ENCODE measurements around the gene GNB4. TPM values are rescaled to one million over a fixed set of nuclear protein-coding genes. Genes with fewer than 3 reads are reported as not detected.

The GNB4 gene
- total RNA-seq, 1 experiment from 2014 or later: 83.3 TPM

DNA sequence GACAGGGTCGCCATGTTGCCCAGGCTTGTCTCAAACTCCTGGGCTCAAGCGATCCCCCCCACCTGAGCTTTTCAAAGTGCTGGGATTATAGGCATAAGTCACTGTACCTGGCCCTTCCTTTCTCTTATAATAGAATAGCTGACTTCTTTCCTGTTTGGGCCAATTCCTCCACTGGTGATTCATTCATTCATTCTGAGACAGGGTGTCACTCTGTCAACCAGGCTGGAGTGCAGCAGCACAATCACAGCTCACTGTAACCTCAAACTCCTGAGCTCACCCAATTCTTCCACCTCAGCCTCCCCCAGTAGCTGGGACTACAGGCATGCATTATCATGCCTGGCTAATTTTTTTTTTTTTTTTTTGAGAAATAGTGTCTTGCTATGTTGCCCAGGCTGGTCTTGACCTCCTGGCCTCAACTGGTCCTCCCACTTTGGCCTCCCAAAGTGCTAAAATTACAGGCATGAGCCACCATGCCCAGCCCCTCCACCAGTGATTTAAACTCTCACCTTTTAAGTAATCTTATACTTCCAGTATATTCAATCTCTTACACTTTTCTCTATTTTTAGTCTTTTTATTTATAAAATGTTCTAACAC lies 20.9 kb downstream of the GNB4 start:
- CTCF ChIA-PET: interaction anchor here (0.7 kb wide), 1 partner anchor 10 kb away, joined by 6 read pairs; no protein-coding TSS in a partner anchor
- intact Hi-C loops (cut with micrococcal nuclease; ENCODE audit: unreplicated experiment): no loop called here
- POLR2A ChIA-PET (ENCODE audit: low non-redundant PET): interaction anchor here (0.9 kb wide), 1 partner anchor 132 kb away, joined by 4 read pairs; no protein-coding TSS in a partner anchor
- H3K4me3 ChIP-seq (ENCODE audit: low read depth, low read length, poor library complexity, severe bottlenecking): no peak overlapping the region
- TF ChIP-seq, protein P1, sequence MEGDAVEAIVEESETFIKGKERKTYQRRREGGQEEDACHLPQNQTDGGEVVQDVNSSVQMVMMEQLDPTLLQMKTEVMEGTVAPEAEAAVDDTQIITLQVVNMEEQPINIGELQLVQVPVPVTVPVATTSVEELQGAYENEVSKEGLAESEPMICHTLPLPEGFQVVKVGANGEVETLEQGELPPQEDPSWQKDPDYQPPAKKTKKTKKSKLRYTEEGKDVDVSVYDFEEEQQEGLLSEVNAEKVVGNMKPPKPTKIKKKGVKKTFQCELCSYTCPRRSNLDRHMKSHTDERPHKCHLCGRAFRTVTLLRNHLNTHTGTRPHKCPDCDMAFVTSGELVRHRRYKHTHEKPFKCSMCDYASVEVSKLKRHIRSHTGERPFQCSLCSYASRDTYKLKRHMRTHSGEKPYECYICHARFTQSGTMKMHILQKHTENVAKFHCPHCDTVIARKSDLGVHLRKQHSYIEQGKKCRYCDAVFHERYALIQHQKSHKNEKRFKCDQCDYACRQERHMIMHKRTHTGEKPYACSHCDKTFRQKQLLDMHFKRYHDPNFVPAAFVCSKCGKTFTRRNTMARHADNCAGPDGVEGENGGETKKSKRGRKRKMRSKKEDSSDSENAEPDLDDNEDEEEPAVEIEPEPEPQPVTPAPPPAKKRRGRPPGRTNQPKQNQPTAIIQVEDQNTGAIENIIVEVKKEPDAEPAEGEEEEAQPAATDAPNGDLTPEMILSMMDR (conservative IDR thresholded peaks at IDR 0.05; ENCODE audit: low read depth, low read length): no peak
- no peak for TF ChIP-seq EZH2 (IDR thresholded peaks at IDR 0.05; ENCODE audit: borderline replicate concordance, low read depth, low read length, poor library complexity, severe bottlenecking)
- H3K27ac ChIP-seq (ENCODE audit: low read depth, low read length, poor library complexity, severe bottlenecking): no peak overlapping the region
- H3K4me1 ChIP-seq (ENCODE audit: insufficient read depth, low read length, poor library complexity, severe bottlenecking): peaks cover 27% of the 10 kb centered on the region
- DNase-seq (ENCODE audit: low spot score): no peak
- H3K9me3 ChIP-seq (ENCODE audit: low read depth, low read length, poor library complexity, severe bottlenecking): no peaks in the 10 kb centered on the region
- H3K36me3 ChIP-seq (ENCODE audit: insufficient read depth, low read length, poor library complexity, severe bottlenecking): no peaks in the 10 kb centered on the region
- no peaks in the 10 kb centered on the region for H3K27me3 ChIP-seq (replicated peaks; ENCODE audit: insufficient read depth, low read depth, low read length, poor library complexity)
- BruUV-seq (replicated peaks): no TSS peak

DNA sequence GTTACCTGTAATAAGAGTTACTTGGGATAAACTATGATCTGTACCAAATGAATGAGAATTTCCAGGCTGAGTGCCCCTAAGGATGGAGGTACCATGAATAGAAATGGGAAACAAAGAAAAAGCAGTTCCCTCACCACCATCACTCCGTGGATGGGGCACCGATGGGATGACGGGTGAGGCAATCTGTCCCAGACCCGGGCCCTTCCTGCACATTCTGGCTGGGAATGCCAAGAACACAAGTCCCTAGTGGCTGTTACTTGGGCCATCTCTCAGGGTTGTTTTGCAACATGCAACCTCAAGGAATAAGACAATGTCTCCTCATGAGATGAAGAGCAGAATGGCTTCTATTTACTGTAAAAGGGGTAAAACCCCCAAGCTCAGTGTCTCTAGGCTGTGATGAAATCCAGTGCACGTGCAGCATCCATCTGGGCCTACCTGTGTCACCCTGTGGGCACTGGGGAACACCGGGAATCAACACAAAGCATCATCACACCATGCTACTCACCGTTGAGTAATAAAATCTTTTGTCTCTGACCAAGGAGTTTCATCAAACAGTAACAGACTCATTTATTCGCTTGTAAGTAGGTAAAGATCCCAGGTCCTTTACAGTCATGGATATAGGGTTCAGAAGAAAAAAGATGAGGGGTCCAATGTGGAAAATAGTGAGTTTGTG lies 22.3 kb downstream of the GNB4 start:
- intact Hi-C loops (cut with micrococcal nuclease; ENCODE audit: unreplicated experiment): no loop called here
- no peaks in the 10 kb centered on the region for H3K27me3 ChIP-seq (replicated peaks; ENCODE audit: insufficient read depth, low read depth, low read length, poor library complexity)
- TF ChIP-seq, protein P1 (conservative IDR thresholded peaks at IDR 0.05; ENCODE audit: low read depth, low read length): no peak
- TF ChIP-seq EZH2 (IDR thresholded peaks at IDR 0.05; ENCODE audit: borderline replicate concordance, low read depth, low read length, poor library complexity, severe bottlenecking): no peak
- no peaks in the 10 kb centered on the region for H3K9me3 ChIP-seq (ENCODE audit: low read depth, low read length, poor library complexity, severe bottlenecking)
- no peak for DNase-seq (ENCODE audit: low spot score)
- BruUV-seq (replicated peaks): no TSS peak
- no peak overlapping the region for H3K4me3 ChIP-seq (ENCODE audit: low read depth, low read length, poor library complexity, severe bottlenecking)
- POLR2A ChIA-PET (ENCODE audit: low non-redundant PET): no interaction called here
- CTCF ChIA-PET: no interaction called here
- no peak overlapping the region for H3K27ac ChIP-seq (ENCODE audit: low read depth, low read length, poor library complexity, severe bottlenecking)
- peaks cover 8% of the 10 kb centered on the region for H3K36me3 ChIP-seq (ENCODE audit: insufficient read depth, low read length, poor library complexity, severe bottlenecking)
- peaks cover 19% of the 10 kb centered on the region for H3K4me1 ChIP-seq (ENCODE audit: insufficient read depth, low read length, poor library complexity, severe bottlenecking)

DNA sequence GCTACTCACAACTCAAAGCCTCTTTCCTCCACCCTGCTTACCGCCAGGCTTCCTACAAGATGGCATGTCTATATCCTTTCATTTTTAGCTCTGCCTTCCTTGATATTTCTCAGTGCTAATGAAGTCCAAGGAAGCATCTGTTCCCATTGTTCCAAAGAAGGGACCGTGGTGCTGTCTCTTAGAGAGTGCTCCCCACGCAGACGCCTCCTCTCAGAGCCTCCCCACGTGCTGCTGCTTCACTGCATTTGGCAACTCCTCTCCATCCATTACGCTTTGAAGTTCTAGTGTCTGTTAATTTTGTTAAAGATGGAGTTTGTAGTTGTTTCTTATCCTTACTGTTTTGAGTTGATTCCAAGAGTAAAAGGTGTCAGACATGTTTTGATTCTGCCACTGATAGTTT lies 26.2 kb downstream of the GNB4 start:
- Histone ChIP-seq H3K36me3 (ENCODE audit: insufficient read depth, low read length, poor library complexity, severe bottlenecking) (peaks cover 18% of the 10 kb centered on the region), H3K4me3 (ENCODE audit: low read depth, low read length, poor library complexity, severe bottlenecking) (no peak overlapping the region), H3K9me3 (ENCODE audit: low read depth, low read length, poor library complexity, severe bottlenecking) (no peaks in the 10 kb centered on the region), H3K27me3 (replicated peaks; ENCODE audit: insufficient read depth, low read depth, low read length, poor library complexity) (no peaks in the 10 kb centered on the region), H3K4me1 (ENCODE audit: insufficient read depth, low read length, poor library complexity, severe bottlenecking) (no peaks in the 10 kb centered on the region), H3K27ac (ENCODE audit: low read depth, low read length, poor library complexity, severe bottlenecking) (no peak overlapping the region)
- TF ChIP-seq, protein P1 (conservative IDR thresholded peaks at IDR 0.05; ENCODE audit: low read depth, low read length): no peak
- no peak for TF ChIP-seq EZH2 (IDR thresholded peaks at IDR 0.05; ENCODE audit: borderline replicate concordance, low read depth, low read length, poor library complexity, severe bottlenecking)
- DNase-seq (ENCODE audit: low spot score): no peak
- ChIA-PET POLR2A (ENCODE audit: low non-redundant PET) (no interaction called here), CTCF (no interaction called here)
- no TSS peak for BruUV-seq (replicated peaks)
- intact Hi-C loops (cut with micrococcal nuclease; ENCODE audit: unreplicated experiment): no loop called here
